GM12878 (cell line): ENCODE results near the gene NUDT5.

ENCODE experiments used
- E2F4 ChIP-seq: IDR thresholded peaks from 2 replicates; pipeline ENCODE4 v1.6.1; 2012; ENCODE audit warnings: low read depth, low read length, improper control_type of control experiment
- SREBF2 ChIP-seq: IDR thresholded peaks from 2 replicates; pipeline ENCODE4 v1.6.1; 2012; ENCODE audit warnings: mild to moderate bottlenecking, low read length

DNA sequence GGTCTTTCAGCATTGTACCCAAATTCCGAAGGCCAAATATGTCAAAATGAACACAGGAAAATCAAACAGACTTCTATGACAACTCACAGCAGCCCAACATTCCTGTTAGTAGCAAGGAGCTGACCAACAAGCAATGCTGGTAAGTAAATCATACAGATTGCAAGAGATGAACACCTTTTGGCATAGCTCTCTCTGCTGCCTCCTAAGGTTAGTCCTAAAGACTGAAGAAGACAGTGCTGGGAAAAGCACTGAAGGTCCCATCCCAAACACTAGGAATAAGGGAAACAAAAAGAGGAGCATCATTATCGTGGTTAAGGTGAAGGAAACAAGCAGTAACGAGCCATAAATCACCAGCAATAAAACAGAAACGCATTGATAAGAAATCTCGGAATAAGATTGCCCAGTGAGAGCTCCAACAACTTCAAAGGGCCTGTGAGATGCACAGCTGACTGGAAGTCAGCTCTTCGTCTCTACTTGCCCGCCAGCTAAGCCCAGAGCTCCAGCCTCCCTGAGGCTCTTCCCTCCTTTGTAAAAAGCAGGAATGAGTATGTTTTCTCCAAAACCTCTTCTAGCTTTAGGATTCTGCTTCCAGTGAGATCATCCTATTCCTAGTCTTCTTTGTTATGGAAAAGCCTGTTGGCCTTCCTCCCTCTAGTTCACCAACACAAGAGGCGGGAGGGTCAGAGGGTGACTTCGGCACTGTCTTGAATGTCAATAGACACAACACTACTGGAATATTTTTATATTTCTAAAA, 15.3 kb downstream of the NUDT5 start:
- no peak for TF ChIP-seq SREBF2
- no peak for TF ChIP-seq E2F4
